Loucy (cell line): ENCODE measurements around the gene CCNB1.
"Not testable (repeated sequence)": the region's sequence is repeated elsewhere in the genome, so short reads cannot be mapped to it uniquely, and the experiment has no call there.

Experiments used
- EZH2phosphoT487 ChIP-seq: fragments of 200-600 bp; IDR thresholded peaks from 2 replicates; pipeline ENCODE4 v1.6.1; 2018; ENCODE audit warnings: antibody characterized with exemption, mild to moderate bottlenecking, moderate library complexity, borderline replicate concordance
- TF ChIP-seq, protein P1 (sequence below): fragments of 200-600 bp; sonication (generic); conservative IDR thresholded peaks from 2 replicates; pipeline ENCODE4 v1.5.1; 2014; ENCODE audit warnings: mild to moderate bottlenecking, antibody characterized with exemption, low read length

DNA sequence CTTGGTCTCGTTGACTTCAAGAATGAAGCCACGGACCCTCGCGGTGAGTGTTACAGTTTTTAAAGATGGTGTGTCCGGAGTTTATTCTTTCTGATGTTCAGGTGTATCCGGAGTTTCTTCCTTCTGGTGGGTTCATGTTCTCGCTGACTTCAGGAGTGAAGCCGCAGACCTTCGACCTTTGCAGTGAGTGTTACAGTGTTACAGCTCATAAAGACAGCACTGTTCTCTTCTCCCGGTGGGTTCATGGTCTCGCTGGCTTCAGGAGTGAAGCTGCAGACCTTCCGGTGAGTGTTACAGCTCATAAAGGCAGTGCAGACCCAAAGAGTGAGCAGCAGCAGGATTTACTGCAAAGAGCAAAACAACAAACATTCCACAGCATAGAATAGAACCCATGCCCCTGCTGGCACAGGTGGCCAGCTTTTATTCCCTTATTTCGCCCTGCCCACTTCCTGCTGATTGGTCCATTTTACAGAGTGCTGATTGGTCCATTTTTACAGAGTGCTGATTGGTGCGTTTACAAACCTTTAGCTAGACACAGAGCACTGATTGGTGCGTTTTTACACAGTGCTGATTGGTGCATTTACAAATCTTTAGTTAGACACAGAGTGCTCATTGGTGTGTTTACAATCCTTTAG, 14.8 kb downstream of the CCNB1 start:
- TF ChIP-seq, protein P1, sequence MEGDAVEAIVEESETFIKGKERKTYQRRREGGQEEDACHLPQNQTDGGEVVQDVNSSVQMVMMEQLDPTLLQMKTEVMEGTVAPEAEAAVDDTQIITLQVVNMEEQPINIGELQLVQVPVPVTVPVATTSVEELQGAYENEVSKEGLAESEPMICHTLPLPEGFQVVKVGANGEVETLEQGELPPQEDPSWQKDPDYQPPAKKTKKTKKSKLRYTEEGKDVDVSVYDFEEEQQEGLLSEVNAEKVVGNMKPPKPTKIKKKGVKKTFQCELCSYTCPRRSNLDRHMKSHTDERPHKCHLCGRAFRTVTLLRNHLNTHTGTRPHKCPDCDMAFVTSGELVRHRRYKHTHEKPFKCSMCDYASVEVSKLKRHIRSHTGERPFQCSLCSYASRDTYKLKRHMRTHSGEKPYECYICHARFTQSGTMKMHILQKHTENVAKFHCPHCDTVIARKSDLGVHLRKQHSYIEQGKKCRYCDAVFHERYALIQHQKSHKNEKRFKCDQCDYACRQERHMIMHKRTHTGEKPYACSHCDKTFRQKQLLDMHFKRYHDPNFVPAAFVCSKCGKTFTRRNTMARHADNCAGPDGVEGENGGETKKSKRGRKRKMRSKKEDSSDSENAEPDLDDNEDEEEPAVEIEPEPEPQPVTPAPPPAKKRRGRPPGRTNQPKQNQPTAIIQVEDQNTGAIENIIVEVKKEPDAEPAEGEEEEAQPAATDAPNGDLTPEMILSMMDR = not testable (repeated sequence)
- TF ChIP-seq EZH2phosphoT487 = not testable (repeated sequence)
